HG03196 (cell line): ENCODE data around the gene DDHD1.
"Not testable (repeated sequence)": the region's sequence is repeated elsewhere in the genome, so short reads cannot be mapped to it uniquely, and the experiment has no call there.

ENCODE experiments used
- ATAC-seq: cut with Tn5 transposase; IDR thresholded peaks from one replicate; pipeline ENCODE4 v1.9.1; 2021; ENCODE audit not compliant: unreplicated experiment

DDHD1 gene

GRCh38 chr14:53109105-53110041 is 43.8 kb downstream of the DDHD1 start:
- peak; percentile 79 for ATAC-seq

GRCh38 chr14:53108292-53109104 is 44.6 kb downstream of the DDHD1 start:
- ATAC-seq, result no peak

- ATAC-seq, result no peak
These were observed 46.4 kb downstream of the DDHD1 start for GRCh38 chr14:53106768-53107167.

GRCh38 chr14:53103636-53104340 is 49.3 kb downstream of the DDHD1 start:
- no peak for ATAC-seq

GRCh38 chr14:53093206-53093605 is 59.9 kb downstream of the DDHD1 start:
- no peak for ATAC-seq

- ATAC-seq, result no peak
These were observed 62.3 kb downstream of the DDHD1 start for GRCh38 chr14:53090853-53091252.

- not testable (repeated sequence) for ATAC-seq
These were observed 68.2 kb downstream of the DDHD1 start for GRCh38 chr14:53084954-53085353.

GRCh38 chr14:53064475-53064874 is 88.6 kb downstream of the DDHD1 start:
- no peak for ATAC-seq

- ATAC-seq, result no peak
These were observed 90.3 kb downstream of the DDHD1 start for GRCh38 chr14:53062856-53063255.

- no peak for ATAC-seq
These were observed 93.1 kb downstream of the DDHD1 start for GRCh38 chr14:53060046-53060445.

- ATAC-seq, result peak; percentile 77
These were observed 98.1 kb downstream of the DDHD1 start for GRCh38 chr14:53055003-53055402.

GRCh38 chr14:53054457-53054856 is 98.7 kb downstream of the DDHD1 start:
- no peak for ATAC-seq

- ATAC-seq, result no peak
These were observed 104.5 kb downstream of the DDHD1 start for GRCh38 chr14:53048631-53049030.

- no peak for ATAC-seq
These were observed 105.6 kb downstream of the DDHD1 start for GRCh38 chr14:53047307-53048069.

- ATAC-seq, result no peak
These were observed 108.6 kb downstream of the DDHD1 start for GRCh38 chr14:53044486-53044885.

GRCh38 chr14:53043027-53043581 is 110.0 kb downstream of the DDHD1 start:
- no peak for ATAC-seq

- no peak for ATAC-seq
These were observed 110.6 kb downstream of the DDHD1 start for GRCh38 chr14:53042480-53042879.

- ATAC-seq, result no peak
These were observed 112.1 kb downstream of the DDHD1 start for GRCh38 chr14:53041067-53041466.

- no peak for ATAC-seq
These were observed 114.5 kb downstream of the DDHD1 start for GRCh38 chr14:53038629-53039028.

GRCh38 chr14:53037016-53037415 is 116.1 kb downstream of the DDHD1 start:
- ATAC-seq, result no peak
